ENCODE results near the gene TCEAL6.
"Not testable (repeated sequence)": the region's sequence is repeated elsewhere in the genome, so short reads cannot be mapped to it uniquely, and the experiment has no call there.

DNA sequence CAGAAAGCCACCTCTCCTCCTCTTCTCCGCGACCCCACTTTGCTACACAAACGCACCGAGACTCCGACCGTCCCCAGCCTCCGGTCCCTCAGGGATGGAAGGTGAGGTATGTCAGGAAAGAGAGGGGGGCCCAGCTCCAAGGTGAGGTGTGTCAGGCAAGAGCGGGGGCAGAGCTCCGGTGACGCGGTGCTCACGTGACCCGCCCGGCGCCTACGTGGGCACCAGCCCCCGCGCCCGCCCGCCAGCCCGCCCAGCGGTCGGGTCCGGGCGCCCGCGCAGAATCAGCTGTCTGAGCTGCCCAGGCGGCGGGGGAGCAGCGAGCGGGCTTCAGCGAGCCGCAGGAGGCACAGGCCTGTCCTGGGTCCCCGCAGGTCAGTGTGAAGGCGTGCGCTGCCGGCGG is 16.8 kb downstream of the TCEAL6 start, which contains the start of gene TCEAL2:
- TF ChIP-seq, protein P1, sequence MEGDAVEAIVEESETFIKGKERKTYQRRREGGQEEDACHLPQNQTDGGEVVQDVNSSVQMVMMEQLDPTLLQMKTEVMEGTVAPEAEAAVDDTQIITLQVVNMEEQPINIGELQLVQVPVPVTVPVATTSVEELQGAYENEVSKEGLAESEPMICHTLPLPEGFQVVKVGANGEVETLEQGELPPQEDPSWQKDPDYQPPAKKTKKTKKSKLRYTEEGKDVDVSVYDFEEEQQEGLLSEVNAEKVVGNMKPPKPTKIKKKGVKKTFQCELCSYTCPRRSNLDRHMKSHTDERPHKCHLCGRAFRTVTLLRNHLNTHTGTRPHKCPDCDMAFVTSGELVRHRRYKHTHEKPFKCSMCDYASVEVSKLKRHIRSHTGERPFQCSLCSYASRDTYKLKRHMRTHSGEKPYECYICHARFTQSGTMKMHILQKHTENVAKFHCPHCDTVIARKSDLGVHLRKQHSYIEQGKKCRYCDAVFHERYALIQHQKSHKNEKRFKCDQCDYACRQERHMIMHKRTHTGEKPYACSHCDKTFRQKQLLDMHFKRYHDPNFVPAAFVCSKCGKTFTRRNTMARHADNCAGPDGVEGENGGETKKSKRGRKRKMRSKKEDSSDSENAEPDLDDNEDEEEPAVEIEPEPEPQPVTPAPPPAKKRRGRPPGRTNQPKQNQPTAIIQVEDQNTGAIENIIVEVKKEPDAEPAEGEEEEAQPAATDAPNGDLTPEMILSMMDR (IDR thresholded peaks at IDR 0.05) = not testable (repeated sequence)
- not testable (repeated sequence) for TF ChIP-seq EZH2phosphoT487 (IDR thresholded peaks at IDR 0.05)

Measured in neural progenitor cell (in vitro differentiated cells).